ENCODE data around the gene HDAC5.

Gene HDAC5

GRCh38 chr17:44123356-44124117, at the start of gene HDAC5 (continued):
- no peak for TF ChIP-seq TCF7L2 (IDR thresholded peaks at IDR 0.05; ENCODE audit: borderline replicate concordance, low read depth, low read length)
- TF ChIP-seq SP3 (tag by site-specific recombination; IDR thresholded peaks at IDR 0.05): peak; percentile 92
- TF ChIP-seq KLF7 (tag by site-specific recombination; IDR thresholded peaks at IDR 0.05; ENCODE audit: borderline replicate concordance): peak; percentile 78; the same call in 1 of the 2 replicates
- no peak for TF ChIP-seq ZNF555 (tag by site-specific recombination; conservative IDR thresholded peaks at IDR 0.05)
- TF ChIP-seq ZNF747 (tag by site-specific recombination; IDR thresholded peaks at IDR 0.05): no peak
- no peak for TF ChIP-seq HOXC10 (CRISPR knock-in tag; IDR thresholded peaks at IDR 0.05)
- peak; percentile 67; the same call in 1 of the 2 replicates for TF ChIP-seq ZNF341 (tag by site-specific recombination; IDR thresholded peaks at IDR 0.05; ENCODE audit: low read depth)
- peak; percentile 86 for TF ChIP-seq ZNF501 (tag by site-specific recombination; IDR thresholded peaks at IDR 0.05)
- TF ChIP-seq ZNF23 (tag by site-specific recombination; IDR thresholded peaks at IDR 0.05; ENCODE audit: borderline replicate concordance): no peak
- TF ChIP-seq ZNF670 (tag by site-specific recombination; IDR thresholded peaks at IDR 0.05; ENCODE audit: low read depth): no peak
- peak; percentile 47; the same call in 1 of the 2 replicates for TF ChIP-seq ZNF366 (tag by site-specific recombination; conservative IDR thresholded peaks at IDR 0.05)
- TF ChIP-seq GLIS2 (tag by site-specific recombination; IDR thresholded peaks at IDR 0.05): peak; percentile 91
- peak; percentile 46; the same call in 1 of the 2 replicates for TF ChIP-seq ZBTB44 (tag by site-specific recombination; IDR thresholded peaks at IDR 0.05)
- TF ChIP-seq ZNF596 (tag by site-specific recombination; IDR thresholded peaks at IDR 0.05): no peak
- no peak for TF ChIP-seq ZNF157 (tag by site-specific recombination; IDR thresholded peaks at IDR 0.05)
- TF ChIP-seq ZNF394 (tag by site-specific recombination; IDR thresholded peaks at IDR 0.05; ENCODE audit: borderline replicate concordance): peak; percentile 87
- TF ChIP-seq GLIS1 (tag by site-specific recombination; IDR thresholded peaks at IDR 0.05): peak; percentile 86; the same call in 1 of the 2 replicates
- no peak for TF ChIP-seq ZNF280D (tag by site-specific recombination; IDR thresholded peaks at IDR 0.05)
- TF ChIP-seq ZFP69B (tag by site-specific recombination; IDR thresholded peaks at IDR 0.05): peak; percentile 89
- TF ChIP-seq YY2 (tag by site-specific recombination; IDR thresholded peaks at IDR 0.05): no peak
- TF ChIP-seq ZNF433 (tag by site-specific recombination; IDR thresholded peaks at IDR 0.05; ENCODE audit: low read depth): no peak
- TF ChIP-seq ZNF654 (tag by site-specific recombination; IDR thresholded peaks at IDR 0.05; ENCODE audit: low read depth): no peak
- TF ChIP-seq ZBTB17 (tag by site-specific recombination; IDR thresholded peaks at IDR 0.05): peak; percentile 99
- TF ChIP-seq, protein P1, sequence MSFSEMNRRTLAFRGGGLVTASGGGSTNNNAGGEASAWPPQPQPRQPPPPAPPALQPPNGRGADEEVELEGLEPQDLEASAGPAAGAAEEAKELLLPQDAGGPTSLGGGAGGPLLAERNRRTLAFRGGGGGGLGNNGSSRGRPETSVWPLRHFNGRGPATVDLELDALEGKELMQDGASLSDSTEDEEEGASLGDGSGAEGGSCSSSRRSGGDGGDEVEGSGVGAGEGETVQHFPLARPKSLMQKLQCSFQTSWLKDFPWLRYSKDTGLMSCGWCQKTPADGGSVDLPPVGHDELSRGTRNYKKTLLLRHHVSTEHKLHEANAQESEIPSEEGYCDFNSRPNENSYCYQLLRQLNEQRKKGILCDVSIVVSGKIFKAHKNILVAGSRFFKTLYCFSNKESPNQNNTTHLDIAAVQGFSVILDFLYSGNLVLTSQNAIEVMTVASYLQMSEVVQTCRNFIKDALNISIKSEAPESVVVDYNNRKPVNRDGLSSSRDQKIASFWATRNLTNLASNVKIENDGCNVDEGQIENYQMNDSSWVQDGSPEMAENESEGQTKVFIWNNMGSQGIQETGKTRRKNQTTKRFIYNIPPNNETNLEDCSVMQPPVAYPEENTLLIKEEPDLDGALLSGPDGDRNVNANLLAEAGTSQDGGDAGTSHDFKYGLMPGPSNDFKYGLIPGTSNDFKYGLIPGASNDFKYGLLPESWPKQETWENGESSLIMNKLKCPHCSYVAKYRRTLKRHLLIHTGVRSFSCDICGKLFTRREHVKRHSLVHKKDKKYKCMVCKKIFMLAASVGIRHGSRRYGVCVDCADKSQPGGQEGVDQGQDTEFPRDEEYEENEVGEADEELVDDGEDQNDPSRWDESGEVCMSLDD (tag by site-specific recombination; IDR thresholded peaks at IDR 0.05): peak; percentile 55; the same call in 1 of the 2 replicates
- peak; percentile 88 for TF ChIP-seq PRDM10 (tag by site-specific recombination; IDR thresholded peaks at IDR 0.05)
- TF ChIP-seq SP7 (tag by site-specific recombination; IDR thresholded peaks at IDR 0.05): peak; percentile 74; the same call in 1 of the 2 replicates
- peak; percentile 64 for TF ChIP-seq ZIC2 (tag by site-specific recombination; IDR thresholded peaks at IDR 0.05)
